TTC549 (cell line): ENCODE results near the gene ENC1.
"Not testable (repeated sequence)": the region's sequence is repeated elsewhere in the genome, so short reads cannot be mapped to it uniquely, and the experiment has no call there.

Experiments used
- FAIRE-seq: peaks from 2 replicates; lab custom pipeline; 2012; peaks lifted over from hg19 to GRCh38; lab: Jason Lieb, UNC

Gene ENC1, protein sequence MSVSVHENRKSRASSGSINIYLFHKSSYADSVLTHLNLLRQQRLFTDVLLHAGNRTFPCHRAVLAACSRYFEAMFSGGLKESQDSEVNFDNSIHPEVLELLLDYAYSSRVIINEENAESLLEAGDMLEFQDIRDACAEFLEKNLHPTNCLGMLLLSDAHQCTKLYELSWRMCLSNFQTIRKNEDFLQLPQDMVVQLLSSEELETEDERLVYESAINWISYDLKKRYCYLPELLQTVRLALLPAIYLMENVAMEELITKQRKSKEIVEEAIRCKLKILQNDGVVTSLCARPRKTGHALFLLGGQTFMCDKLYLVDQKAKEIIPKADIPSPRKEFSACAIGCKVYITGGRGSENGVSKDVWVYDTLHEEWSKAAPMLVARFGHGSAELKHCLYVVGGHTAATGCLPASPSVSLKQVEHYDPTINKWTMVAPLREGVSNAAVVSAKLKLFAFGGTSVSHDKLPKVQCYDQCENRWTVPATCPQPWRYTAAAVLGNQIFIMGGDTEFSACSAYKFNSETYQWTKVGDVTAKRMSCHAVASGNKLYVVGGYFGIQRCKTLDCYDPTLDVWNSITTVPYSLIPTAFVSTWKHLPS

DNA sequence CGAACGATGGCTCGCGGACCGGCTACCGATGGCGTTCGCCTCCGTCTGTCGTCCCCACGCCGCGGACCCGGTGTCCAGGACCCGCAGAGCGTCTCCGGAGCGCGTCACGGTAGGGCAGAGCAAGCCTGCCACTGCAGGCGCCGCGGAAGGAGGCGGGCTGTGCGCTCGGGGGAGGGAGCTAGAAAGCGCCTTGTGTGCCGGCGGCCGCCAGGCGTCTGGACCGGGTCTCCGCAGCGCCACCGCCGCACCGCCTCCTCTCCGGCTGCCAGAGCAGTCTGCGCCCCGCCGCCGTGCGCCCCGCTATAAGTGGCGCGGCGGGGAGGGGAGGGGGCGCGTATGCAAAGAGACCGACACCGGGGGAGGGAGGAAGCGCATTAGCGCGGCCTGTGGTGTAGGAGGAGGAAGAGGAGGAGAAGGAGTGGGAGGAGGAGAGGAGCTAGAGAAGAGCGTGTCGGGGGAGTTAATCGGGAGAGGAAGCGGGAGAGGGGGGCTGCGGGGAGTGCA, at the start of gene ENC1:
Gene ENC1, minus strand, starts transcription at position 279 of the 504 bp plus-strand sequence. CDS start 4,243 bp downstream, outside the sequence.
- FAIRE-seq, result no peak

DNA sequence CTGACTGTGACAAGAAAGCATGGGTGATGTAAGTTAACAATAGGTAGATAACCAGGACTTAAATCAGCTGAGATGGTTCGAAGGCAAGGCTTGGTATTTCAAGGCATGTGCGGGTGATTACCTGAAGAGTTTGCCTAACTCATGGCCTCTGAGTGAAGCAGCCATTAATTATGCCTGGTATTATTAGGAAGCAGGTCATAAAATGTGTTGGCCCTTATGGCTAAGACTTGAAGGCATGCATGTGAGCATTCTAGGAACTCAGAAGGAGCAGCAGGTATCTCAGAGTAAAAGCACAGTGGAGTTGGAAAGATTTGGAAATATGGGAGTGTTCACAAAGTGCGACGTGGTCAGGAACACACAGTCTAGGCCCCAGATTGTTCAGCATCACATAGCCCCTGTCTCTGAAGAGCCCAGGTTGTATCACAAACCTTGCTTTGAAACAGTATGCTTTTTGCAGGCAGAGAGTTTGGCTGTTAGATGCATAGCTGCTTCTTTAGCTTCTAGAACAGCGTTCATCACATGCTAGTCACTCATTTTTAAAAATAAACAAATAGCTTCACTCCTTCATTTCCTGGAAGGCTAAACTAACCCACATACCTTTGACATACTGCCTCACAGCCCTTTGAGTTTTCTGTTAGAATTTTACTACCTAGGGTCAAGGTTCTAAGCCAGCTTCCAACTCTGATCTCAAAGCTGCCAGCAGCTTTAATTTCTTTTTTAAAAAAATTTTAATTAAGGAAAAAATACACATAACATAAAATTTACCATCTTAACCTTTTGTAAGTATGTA, 46.6 kb upstream of the ENC1 start:
- FAIRE-seq, result no peak

DNA sequence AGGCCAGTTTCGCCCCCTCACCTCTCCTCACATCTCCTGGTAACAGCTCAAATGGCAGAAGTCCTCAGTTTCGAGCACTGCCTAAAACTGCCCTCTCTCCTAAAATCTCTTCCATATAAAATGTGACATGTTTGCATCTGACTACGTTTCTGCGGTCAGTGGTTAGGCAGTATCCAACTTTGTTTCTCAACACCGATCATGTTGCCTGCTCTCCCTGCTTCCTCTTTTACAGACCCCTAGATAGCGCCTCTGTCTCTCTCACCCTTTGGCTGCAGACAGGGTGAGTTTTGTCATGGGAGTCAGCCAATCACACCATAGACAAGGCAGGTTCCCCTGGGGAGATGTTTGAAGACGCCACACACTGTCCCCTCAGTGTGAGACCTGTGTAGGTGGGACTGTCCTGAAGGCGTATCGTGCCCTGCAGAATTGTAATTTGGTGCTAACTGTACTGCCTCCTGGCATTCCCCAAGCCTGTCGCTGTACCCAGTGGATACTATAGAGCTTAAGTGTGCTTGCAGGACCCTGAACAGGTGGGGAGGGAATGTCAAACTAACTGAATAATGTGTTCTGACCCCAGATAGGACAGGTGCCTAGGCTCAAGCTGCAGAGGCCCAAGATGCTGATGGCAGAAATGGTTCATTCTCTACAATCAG, 45.6 kb upstream of the ENC1 start:
- no peak for FAIRE-seq

DNA sequence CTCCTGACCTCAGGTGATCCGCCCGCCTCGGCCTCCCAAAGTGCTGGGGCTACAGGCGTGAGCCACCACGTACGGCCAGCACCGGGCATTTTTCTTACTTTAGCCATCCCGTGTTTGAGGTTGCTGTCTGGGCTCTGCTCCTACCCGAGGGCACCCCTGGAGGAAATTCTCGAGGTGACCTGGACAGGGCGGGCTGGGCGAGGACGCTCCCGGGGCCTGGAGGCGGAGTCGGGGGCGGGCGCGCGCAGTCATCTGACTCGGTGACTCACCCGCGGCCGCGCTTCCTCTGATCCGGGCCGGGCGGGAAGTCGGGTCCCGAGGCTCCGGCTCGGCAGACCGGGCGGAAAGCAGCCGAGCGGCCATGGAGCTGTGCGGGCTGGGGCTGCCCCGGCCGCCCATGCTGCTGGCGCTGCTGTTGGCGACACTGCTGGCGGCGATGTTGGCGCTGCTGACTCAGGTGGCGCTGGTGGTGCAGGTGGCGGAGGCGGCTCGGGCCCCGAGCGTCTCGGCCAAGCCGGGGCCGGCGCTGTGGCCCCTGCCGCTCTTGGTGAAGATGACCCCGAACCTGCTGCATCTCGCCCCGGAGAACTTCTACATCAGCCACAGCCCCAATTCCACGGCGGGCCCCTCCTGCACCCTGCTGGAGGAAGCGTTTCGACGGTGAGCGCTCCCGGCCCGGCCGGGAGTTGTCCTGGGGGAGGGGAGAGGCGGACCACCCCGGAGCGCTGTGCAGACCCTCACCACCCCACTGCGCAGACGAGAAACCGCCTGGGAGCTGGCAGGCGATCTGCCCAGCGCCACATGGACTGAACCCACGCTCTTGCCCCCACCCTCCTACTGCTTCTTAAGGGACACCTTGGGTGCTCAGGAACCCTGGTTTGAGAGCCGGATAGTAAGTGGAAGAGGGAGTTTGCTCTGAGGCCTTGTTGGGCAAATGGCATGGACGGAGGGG, 44.6 kb upstream of the ENC1 start, which contains the start of gene HEXB:
Gene HEXB, plus strand, starts transcription at position 334 of the 952 bp plus-strand sequence. Its CDS starts 28 bp downstream, at position 362.
- no peak for FAIRE-seq

DNA sequence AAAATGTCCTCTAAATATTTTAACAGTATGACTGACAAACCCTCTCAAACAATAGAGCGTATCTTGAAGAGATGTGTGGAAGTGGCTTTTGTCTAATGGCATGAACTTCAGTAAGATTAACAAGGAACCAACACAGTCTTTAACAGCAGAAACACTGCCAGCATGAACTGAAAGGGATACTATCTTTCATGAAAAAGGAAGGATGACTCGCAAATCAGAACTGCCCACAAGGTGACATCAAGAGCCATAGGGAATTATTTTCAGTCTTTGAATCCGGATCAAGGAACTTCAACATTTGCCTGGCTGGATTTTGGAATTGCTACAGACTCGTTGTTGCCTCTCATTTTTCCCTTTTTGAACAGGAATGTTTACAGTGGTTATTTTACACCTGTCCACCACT, 39.4 kb upstream of the ENC1 start:
- FAIRE-seq, result no peak

DNA sequence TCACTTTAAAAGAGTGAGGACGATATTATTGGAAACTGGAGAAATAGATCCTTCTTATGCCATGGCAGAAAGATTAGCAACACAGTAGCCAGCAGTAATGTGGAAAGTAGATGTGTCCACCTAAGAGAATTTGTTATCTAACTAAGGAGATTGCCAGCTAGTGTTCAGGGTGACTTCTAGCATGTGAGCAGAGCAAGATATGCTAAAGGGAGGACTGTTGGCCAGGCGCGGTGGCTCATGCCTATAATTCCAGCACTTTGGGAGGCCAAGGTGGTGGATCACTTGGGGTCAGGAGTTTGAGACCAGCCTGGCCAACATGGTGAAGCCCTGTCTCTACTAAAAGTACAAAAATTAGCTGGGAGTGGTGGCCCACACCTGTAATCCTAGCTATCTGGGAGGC, 38.8 kb upstream of the ENC1 start:
- not testable (repeated sequence) for FAIRE-seq

DNA sequence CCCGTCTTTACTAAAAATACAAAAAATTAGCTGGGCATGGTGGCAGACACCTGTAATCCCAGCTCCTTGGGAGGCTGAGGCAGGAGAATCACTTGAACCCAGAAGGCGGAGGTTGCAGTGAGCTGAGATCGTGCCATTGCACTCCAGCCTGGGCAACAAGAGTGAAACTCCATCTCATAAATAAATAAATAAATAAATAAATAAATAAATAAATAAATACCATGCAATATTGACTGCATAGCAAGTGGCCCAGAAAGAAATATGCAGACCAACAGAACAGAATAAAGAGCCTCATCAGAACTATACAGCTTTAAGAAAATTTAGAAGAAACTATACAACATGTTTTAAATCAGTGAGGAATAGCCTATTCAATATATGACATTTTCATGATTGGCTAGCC, 37.6 kb upstream of the ENC1 start:
- FAIRE-seq, result not testable (repeated sequence)

DNA sequence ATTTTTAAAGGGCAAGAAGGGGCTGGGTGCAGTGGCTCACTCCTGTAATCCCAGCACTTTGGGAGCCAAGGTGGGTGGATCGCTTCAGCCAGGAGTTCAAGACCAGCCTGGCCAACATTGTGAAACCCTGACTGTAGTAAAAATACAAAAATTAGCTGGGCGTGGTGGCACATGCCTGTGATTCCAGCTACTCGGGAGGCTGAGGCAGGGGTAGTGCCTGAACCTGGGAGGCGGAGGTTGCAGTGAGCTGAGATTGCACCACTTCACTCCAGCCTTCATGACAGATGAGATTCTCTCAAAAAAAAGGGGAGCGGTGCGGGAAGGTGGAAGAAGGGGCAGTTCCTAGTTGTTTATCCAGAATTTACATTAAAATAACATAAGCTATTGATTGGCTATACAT, 35.9 kb upstream of the ENC1 start:
- not testable (repeated sequence) for FAIRE-seq

DNA sequence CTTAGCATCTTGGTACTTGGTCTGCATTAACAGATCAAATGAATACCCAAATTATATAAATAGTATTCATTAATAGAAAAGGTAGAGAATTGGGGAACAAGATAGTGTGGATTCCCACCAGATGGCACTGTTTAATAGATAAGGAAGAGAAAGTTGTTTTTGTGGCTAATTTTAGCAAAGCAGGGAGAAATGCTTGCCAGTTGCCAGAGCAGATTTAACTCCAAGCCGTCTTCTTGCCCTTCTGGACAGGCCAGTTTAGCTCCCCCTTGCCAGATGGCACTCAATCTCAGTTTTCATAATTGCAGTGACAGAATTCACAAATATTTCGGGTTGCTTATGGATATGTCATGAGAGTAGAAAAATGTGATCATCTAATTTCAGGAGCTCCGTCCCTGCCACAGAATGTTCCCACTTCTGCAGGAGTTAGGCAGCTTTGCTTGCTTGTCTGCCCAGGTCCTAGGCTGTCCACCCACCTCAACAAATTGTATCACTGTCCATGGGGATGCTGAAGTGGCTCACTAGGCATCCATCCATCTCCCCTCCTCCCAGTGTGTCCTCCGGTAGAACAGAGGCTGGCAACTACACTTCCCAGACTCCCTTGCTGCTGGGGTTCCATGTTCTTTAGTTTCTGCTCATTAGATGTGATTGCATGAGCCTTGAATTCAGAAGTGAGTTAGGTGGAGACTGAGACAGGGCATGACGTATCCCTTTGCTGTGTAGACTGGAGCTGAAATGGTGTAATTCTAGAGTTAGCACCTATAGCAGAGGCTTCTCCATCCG, 32.7 kb upstream of the ENC1 start:
- no peak for FAIRE-seq

DNA sequence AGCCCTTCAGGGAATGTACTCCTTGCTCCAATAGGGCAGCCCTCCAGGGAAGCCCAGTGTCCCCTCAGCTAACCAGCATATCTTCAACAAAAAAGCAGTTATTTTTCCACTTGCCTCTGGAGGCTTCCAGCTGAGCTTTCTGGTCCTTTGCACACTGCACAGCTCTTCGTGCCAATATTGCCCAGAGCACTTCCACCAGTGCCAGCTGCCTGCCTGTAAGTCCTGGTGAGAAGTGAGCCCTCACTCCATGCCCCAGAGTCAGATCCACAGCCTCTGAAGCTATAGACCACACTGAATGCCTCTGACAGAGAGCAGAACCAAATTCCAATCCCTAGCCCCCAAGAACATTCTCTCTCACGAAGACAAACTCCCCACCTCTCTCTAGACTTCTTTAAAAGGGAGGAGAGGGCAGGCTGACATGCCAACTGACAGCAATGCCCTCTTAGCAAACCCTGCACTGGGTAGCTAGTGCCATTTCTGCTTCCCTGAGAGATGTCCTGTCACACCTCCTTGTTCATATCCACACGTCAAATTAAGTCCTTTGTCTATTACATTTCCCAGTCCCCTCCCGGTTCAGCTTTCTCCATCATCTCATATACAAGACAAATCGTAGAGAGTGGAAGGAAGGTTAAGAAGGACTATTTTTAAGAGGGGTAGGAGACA, 31.8 kb upstream of the ENC1 start:
- no peak for FAIRE-seq

DNA sequence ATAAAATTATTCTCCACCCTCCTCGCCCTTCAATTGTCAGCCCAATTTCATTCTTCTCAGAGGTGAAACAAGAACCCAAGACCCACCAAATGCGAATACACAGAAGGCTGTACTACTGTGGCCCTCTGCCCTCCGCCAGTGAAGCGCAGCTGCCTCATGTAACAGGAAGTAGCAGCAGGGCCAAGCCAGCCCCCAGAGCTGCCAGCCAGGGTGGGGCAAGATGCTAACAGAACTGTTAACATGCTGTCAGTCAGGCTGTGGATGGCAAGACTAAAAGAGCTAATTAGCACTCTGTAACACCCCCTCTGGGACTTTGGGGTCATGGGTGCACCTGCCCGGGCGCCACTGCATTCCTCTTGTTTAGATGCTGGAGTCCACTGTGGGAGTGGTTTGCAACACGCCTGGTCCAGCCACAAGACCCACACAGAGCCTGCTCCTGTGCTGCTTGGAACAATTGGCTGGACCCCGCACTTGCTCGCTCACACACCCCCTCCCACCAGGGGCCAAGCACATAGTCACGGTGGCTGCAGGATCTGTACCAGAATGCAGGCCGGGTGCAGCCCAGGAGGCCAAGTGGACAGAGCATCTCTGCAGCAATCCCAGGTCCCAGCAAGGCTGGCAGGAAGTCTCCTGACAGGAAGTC, 30.0 kb upstream of the ENC1 start:
- FAIRE-seq, result no peak

DNA sequence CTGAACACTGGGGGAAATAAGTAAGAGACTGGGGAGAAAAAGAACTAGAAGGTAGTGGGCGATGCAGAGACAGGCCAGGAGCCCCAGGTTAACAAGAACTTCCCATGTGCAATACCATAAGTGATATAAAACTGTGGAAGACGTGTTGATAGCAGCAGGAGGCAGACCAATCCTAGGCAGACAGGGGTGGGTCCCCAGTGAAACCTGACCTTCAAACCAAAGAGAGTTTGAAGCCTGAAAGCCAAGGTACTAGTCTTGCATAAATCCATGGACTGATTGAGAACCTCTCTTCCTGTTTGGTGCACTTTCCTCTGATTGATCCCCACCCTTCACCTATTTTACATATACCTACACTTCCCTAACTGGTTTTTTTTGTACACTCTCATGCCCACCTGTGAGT, 29.3 kb upstream of the ENC1 start:
- no peak for FAIRE-seq

DNA sequence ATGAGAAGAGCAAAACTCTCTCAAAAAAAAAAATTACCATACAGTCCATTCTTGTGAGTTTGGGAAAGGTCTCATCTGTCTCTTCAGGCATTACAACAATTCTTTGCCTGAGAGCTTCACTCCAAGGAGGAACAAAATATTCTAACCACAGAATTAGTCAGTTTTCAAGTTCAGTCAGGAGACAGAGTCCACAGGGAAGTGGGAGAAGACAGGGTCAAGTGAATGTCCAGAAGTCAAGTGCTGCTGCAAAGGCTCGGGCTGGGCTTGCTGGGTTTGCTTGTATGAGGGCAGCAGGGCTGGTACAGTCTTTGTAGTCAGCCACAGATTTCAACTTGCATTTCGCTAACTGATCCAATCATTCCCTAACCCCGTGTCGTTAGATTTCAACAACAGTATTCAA, 26.9 kb upstream of the ENC1 start:
- FAIRE-seq, result no peak

DNA sequence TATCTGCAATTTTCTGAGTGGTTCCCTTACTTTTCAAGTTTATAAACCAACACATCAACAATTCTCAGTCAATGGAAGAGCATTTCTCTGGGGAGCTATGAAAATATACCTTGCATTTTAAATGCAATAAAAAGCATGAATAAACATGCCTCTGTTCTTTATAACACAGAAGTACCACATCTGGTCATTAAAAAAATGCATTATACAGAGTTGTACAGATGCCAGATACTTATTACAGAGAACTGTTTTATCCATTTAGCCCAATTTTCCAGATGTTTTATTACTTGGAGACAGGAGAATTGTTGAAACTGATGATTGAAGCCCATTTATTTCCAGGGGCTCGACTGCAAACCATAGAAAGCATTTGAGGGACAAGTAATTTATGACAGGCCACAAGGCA, 25.3 kb upstream of the ENC1 start:
- FAIRE-seq, result no peak

DNA sequence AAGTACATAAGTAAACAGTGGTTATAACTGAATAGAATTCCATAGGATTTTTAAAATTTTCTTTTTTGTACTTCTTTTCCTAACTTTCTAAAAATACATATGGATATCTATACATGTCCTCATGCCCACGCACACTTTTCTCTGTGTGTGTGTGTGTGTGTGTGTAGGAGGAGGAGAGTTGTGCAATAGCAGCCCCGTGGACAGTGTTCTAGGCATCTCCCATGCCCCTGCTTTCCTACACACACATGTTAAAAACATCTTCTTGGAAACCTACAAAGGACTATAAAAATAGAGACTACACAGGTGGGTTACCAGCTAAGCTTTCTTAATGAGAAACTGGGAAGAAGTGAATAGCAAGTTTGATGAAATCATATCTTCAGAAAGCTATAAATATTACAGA, 24.7 kb upstream of the ENC1 start:
- FAIRE-seq, result no peak

DNA sequence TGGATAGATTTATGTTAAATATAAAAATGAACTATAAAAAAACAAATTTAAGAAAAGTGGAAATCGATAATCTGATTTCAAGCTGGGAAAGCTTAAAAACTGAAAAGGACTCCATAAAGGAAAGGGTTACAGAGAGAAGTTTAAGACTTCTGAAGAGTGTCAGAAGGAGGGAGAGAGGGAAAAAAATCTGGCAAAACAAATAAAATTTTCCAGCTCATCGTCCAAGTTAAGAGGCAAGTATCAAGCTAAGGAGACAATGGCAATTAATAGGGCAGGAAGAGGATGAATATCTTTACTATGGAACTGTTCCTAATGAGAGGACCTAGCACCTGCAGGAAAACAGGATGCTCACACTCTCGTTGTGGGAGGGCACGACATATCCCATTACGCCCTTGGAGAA, 24.0 kb upstream of the ENC1 start:
- FAIRE-seq, result no peak

DNA sequence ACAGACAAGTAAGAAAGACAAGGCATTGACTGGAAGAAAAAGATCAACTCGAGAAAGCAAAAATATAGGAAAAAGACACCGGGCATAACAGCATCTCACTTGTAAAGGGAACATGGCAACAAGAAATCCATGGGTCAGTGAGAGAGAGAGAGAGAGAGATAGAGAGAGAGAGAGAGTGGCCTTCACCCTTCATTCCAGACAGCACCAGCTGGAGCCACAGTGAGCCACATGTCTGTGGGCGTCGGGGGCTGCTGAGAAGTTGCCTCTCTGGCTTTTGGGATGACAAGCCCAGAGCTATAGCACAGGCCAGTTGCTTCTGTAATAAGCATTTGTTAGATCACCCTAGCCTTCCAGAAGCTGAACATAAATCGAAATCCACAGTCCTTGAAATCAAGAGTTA, 20.3 kb upstream of the ENC1 start:
- no peak for FAIRE-seq

DNA sequence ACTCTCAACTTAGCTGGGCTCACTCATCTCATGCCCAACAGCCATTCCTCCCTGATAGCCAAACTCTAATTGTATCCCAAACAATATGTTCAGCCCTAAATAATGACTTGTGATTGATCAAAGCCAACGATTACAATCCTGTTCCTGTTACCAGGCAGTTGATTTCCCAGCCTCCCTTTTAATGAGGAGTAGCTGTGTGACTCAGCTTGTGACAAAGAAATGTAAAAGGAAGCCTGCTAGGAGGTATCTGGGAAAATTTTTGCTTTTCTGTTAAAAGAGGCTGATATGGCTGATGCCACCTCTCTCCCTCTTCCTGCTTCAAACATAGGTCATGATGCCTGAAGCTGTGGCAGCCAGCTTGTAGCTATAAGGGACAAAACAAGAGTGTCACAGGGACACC, 19.6 kb upstream of the ENC1 start:
- FAIRE-seq, result no peak

DNA sequence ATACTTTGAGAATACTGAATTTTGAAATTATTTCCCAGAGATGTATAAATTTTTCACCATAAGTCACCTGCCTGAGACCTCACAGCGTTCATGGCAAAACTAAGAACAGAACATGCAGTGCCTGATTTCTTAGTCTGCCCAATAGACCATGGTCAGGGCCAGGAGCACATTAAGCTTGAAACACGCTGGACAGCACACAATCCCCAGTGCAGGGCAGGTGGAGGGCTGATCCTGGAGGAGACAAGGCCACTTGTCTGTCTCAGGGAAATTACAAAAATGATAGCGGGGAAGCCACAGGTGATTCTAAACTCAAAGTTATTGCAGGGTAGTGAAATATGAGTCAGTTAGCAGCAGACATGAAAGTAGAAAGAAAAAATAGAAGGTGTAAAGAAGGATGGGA, 18.6 kb upstream of the ENC1 start:
- no peak for FAIRE-seq
